Right lobe of liver (tissue), 4 donors: ENCODE data around the gene UNC119.

Experiments used
- POLR2A ChIP-seq: fragments of 450-650 bp; IDR thresholded peaks from one replicate; pipeline ENCODE4 v1.6.1; 2017; ENCODE audit warnings: antibody characterized with exemption, mild to moderate bottlenecking
- TF ChIP-seq, protein P1 (sequence below), 4 donors: fragments of 200-600 bp in 3 of 4; fragments of 450-650 bp in 1 of 4; IDR thresholded peaks; one replicate each; pipeline versions ENCODE4 v1.5.1 to v1.8.0; 2016 to 2022; ENCODE audit warnings: antibody characterized with exemption in 4 of 4, mild to moderate bottlenecking in 2 of 4
- donor health status: DM: no; HTN: no; CAD: no.
- donor health status: DM: no; HTN: no; CAD: no.
- donor health status: DM: no; HTN: yes; CAD: no.

DNA sequence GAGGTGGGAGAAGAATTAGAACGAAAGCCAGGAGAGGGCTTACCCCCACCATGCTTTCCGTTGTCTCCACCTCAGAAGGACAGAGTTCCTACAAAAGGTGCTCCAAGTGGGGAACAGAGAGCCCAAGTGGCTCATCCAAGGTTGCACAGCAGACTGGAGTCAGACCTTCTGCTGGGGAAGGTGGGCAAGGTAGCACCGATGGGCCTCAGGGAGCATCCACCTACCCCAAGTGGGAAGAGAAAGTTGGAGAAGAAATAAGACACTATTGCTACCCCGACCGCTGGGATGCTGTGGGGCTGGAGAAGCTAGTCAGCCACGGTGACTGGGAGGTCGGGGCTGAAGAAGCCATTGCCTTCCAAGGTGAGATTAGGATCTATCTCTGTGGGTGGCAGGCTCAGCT lies 21.5 kb downstream of the UNC119 start:
- TF ChIP-seq, protein P1, sequence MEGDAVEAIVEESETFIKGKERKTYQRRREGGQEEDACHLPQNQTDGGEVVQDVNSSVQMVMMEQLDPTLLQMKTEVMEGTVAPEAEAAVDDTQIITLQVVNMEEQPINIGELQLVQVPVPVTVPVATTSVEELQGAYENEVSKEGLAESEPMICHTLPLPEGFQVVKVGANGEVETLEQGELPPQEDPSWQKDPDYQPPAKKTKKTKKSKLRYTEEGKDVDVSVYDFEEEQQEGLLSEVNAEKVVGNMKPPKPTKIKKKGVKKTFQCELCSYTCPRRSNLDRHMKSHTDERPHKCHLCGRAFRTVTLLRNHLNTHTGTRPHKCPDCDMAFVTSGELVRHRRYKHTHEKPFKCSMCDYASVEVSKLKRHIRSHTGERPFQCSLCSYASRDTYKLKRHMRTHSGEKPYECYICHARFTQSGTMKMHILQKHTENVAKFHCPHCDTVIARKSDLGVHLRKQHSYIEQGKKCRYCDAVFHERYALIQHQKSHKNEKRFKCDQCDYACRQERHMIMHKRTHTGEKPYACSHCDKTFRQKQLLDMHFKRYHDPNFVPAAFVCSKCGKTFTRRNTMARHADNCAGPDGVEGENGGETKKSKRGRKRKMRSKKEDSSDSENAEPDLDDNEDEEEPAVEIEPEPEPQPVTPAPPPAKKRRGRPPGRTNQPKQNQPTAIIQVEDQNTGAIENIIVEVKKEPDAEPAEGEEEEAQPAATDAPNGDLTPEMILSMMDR (IDR thresholded peaks at IDR 0.05): no peak
- TF ChIP-seq POLR2A: no peak
